ENCODE data around the gene PLXND1.
A peak's percentile ranks its signal among the peaks of the same experiment; 100 is the strongest.

PLXND1 gene

DNA sequence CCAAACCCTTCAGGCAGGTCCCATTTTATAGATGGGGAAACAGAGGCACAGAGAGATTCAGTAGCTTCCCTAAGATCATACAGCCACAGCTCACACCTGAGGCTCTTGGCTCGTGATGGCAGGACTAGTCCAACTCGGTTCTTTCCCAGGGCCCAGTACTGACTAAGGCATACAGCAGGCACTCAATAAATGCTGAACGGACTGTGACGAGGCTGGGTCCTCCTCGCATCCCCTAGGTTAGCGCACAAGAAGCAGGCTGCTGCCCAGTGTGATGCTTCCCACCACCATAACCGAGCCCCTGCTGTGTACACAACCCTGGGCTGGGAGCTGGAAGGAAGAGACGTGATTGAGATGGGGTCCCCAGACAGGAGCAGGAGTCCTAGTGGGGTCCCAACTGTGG, 24.9 kb downstream of the PLXND1 start:
- DNase-seq: no peak

DNA sequence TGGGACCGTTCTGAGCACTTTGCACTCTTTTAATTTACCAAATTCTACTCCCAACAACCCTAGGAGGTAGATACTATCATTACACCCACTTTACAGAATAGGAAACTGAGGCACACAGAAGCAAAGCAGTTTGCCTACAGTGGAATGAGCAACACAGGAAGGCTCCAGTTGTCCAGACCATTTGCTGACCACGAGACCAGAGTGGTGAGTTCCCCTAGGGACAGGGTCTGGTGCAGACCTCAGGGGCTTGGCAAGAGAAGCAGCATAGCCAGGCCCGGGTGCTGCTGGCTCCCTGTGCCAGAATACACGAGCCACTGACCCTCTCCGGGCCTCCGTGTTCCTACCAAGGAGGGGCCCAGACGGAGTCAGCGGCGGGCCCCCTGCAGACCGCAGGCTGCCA, 26.5 kb downstream of the PLXND1 start:
- DNase-seq: no peak

GRCh38 chr3:129577925-129578786, 28.3 kb downstream of the PLXND1 start:
- DNase-seq: no peak

- no peak for DNase-seq
Measured at GRCh38 chr3:129577366-129577765, 29.1 kb downstream of the PLXND1 start.

DNA sequence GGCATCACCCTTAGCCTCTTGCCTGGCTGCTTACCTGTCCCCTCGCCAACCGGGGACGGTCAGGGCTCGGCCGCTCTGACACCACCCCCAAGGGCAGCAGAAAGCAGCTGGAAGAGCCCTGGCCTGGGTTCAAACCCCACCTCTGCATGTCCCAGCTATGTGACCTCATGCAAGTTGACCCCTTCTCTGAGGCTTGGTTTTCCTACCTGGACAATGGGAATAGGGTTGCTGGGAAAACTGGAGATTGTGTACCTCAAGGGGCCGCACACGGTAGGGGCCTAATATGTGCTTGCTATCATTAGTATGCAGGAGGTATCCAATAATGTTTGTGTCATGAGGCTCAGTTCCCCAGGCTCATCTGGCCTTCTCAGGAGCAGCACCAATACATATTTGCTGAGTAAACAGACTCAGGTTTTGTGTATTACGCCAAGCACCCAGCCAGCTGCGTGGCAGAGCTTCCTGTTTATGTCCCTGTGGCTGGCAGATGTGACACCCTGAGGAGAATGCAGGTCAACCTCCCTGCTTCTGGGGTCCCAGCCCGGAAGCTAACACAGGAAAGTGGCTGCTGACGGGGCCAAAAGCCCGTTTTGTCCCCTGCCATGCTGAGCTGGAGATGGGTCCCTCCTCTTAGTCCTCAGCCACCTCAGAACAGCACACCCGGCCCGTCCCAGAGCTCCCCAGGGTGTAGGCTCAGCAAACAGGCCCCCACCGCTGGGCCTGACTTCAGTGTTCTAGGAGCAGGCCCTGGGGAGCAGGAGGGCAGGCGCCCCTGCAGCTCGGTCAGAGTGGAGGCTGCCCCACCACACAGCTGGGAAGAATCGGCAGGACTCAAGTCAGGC, 29.7 kb downstream of the PLXND1 start:
- DNase-seq: peak in 1 of 2 experiments; percentile 22

GRCh38 chr3:129575997-129576384, 30.5 kb downstream of the PLXND1 start:
- DNase-seq: no peak

DNA sequence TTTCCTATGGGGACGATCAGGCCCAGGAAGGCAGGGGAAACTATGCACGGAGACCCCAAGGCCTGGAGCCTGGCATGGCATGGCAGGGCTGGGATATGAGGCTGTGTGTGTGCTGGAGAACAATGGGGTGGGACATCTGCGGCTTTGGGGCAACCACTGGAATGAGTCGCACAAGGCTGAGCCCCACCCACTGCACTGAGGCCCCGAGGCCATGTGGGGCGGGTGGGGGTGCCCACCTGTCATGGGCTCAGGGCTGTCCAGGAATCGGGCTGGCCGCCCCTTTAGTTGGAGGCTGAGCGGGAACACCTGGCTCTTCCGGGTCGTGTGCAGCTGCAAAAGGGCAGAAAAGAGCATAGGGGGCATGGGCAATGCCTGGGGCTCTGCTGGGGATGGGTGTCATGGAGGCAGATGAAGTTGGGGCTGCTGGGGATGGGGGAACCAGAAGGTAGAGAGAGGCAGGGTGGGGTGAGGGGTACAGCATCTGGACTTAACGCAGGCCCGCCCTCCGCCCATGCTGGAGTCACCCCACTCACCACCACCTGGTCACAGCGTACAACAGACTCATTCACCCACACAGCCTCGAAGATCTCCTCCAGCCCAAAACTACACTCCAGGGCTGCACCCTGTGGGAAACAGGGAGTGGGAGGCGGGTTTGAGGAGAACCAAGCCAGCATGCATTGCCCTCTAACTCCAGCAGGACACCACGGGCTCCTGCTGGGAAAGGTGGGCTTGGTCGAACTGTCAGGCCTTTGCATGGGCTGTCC, 31.1 kb downstream of the PLXND1 start:
- DNase-seq: no peak

- no peak for DNase-seq
Measured at GRCh38 chr3:129574206-129574605, 32.3 kb downstream of the PLXND1 start.

DNA sequence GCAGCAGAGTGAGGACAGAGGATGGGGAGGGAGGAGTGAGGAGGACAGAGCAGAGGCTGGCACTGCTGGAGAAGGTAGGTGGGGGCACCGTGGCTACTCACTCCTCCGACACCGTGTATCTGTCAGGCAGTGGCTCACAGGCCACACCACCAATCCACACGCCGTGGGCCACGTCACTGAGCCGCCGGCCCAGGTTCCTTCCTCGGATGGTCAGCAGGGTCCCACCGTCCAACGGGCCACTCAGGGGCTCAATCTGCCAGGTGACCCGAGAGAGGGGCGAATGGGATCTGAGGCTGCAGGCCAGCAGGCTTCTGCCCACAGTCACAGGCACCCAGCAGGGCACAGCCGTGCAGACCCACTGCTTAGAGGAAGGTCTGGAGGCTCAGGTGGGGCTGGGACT, 33.0 kb downstream of the PLXND1 start:
- no peak for DNase-seq

- DNase-seq: no peak
Measured at GRCh38 chr3:129572603-129573002, 33.9 kb downstream of the PLXND1 start.

- no peak for DNase-seq
Measured at GRCh38 chr3:129571605-129572547, 34.6 kb downstream of the PLXND1 start.

GRCh38 chr3:129569856-129570255, 36.6 kb downstream of the PLXND1 start:
- DNase-seq: no peak

DNA sequence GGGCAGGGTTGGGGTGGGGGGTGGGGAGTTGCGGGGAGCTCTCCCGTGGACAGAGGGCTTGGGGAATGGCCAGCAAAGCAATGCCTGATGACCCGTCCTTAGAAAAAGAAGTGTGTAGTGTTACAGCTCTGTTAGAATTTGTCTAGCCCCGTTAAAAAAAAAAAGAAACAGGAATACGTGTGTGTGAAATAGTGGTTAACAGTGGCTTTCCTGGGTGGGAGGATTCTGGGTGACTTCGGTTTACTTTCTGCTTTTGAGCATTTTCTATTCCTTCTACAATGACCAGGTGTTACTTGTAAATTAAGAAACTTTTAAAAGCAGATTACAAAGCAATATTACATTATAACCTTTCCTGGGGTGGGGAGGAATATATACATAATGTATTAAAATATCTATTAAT, 38.5 kb downstream of the PLXND1 start:
- no peak for DNase-seq

- DNase-seq: no peak
Measured at GRCh38 chr3:129567176-129567705, 39.2 kb downstream of the PLXND1 start.

- DNase-seq: no peak
Measured at GRCh38 chr3:129565902-129566301, 40.6 kb downstream of the PLXND1 start.

DNA sequence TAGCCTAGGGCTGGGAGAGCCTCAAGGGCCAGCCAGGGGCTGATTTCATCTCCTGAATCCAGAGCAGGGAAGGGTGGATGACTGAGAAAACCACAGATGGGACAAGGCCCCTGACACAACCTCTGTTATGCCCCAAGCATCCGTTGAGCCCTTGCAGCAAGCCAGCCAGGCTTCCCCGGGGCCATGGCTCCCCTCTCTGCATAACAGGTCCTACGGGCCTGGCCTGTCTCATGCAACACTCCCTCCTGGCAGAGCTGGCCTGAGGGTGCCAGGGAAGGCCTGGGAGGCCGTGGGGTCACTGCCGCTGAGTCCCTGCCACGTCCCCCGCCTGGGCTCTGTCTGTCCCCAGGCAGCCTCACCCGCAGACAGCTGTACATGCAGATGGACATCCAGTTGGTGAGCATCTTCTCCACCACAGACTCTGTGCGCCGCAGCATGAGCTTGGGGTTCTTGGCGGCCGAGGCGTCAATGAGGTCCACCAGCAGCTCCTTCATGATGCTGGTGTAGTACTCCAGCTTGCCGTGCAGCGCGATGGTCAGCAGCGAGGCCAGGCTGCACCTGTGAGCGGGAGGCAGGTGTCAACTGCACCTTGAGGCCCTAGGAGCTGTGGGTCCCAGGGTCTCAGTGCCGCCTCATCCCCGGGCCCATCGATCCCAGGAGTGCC, 41.4 kb downstream of the PLXND1 start:
- no peak for DNase-seq

DNA sequence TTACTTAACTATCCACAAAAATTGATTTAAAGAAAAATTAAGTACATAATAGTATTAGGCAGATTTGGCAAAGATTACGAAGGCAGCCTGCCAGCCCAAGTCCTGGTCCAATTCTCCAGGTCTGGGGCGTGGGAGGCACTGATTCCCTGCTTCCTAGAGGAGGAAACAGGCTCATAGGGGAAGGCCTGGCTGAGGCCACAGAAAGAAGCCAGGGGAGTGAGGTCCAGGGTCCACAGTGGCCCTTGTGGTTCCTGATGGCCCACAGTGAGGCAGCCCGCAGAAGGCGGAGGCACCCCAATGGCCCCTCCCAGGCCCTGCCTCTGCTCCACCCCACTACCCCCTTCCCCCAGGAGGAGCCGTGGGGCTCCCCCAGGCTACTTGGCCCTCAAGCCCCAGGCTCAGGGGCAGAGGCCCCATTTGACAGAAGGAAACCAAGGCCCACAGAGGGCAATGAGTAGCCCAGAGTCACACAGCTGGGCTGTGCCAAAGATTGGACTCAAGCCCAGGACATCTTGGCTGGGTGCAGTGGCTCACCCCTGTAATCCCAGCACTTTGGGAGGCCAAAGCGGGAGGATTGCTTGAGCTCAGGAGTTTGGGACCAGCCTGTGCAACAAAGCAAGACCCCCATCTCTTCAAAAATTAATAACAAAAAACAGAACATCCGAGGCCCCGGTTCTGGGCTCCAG, 42.5 kb downstream of the PLXND1 start:
- no peak for DNase-seq

DNA sequence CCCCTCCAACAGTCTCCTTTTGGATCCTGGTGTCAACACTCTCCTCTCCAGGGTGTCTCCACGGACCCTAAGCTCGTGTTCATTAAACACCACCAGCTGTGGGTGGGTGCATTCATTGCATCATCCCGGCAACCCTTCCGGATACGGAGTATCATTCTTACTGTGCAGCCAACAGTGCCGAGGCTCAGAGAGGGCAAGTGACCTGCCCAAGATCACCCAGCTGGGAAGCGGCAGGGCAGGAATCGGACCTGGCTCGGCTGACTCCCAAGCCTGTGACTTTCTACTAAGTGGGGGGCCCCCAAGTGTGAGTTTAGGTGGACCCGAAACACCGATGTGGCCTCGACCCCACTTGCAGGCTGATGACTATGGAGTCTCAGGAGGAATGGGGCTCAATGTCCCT, 43.1 kb downstream of the PLXND1 start:
- no peak for DNase-seq

GRCh38 chr3:129562803-129563202, 43.7 kb downstream of the PLXND1 start:
- no peak for DNase-seq

GRCh38 chr3:129561619-129562248, 44.7 kb downstream of the PLXND1 start:
- DNase-seq: no peak

All from stimulated activated CD4-positive, alpha-beta T cell treated with anti-CD3 and anti-CD28 coated beads, Interleukin-4, amount 100 ng/mL, for 4 hours (primary cell).